Heart left ventricle (tissue), 16 donors: Measurements from ENCODE around the gene PTBP1. TPM values are rescaled to one million over a fixed set of nuclear protein-coding genes. Genes with fewer than 3 reads are reported as not detected.

Experiments used
- ATAC-seq, 4 donors: fragments of 200-7000 bp; cut with Tn5 transposase; one replicate each; pipeline ENCODE4 v1.9.1; 2020 to 2022; ENCODE audit warnings: moderate library complexity in 4 of 4, mild to moderate bottlenecking in 3 of 4, moderate number of reproducible peaks in 1 of 4
- DNase-seq, 5 donors: peaks; one replicate each; pipeline ENCODE4 v3.0.0-alpha.2; 2020
- H3K27ac ChIP-seq, 12 donors: fragments of 200-600 bp; sonication (generic) in 4 of 12; one replicate each; pipeline versions ENCODE4 v1.5.0 to v1.8.0; 2016 to 2022; ENCODE audit warnings: mild to moderate bottlenecking in 2 of 12
- H3K27me3 ChIP-seq, 9 donors: fragments of 200-600 bp; sonication (generic) in 2 of 9; one replicate each; pipeline versions ENCODE4 v1.5.1 to v1.8.0; 2016 to 2022; ENCODE audit warnings: mild to moderate bottlenecking in 3 of 9
- H3K36me3 ChIP-seq, 9 donors: fragments of 200-600 bp; sonication (generic) in 2 of 9; one replicate each; pipeline versions ENCODE4 v1.5.0 to v1.8.0; 2018 to 2022; ENCODE audit warnings: mild to moderate bottlenecking in 2 of 9
- H3K4me1 ChIP-seq, 12 donors: fragments of 200-600 bp; sonication (generic) in 4 of 12; one replicate each; pipeline versions ENCODE4 v1.5.0 to v1.8.0; 2016 to 2022; ENCODE audit warnings: mild to moderate bottlenecking in 3 of 12
- H3K4me3 ChIP-seq, 12 donors: fragments of 200-600 bp; sonication (generic) in 4 of 12; one replicate each; pipeline versions ENCODE4 v1.5.0 to v1.8.0; 2017 to 2022; ENCODE audit warnings: mild to moderate bottlenecking in 9 of 12, moderate library complexity in 4 of 12
- H3K9me3 ChIP-seq, 12 donors: fragments of 200-600 bp; sonication (generic) in 4 of 12; one replicate each; pipeline versions ENCODE4 v1.5.0 to v1.8.0; 2016 to 2022; ENCODE audit warnings: mild to moderate bottlenecking in 1 of 12
- CTCF ChIP-seq, 12 donors: fragments of 200-600 bp; sonication (generic) in 4 of 12; IDR thresholded peaks; one replicate each; pipeline versions ENCODE4 v1.5.0 to v1.8.0; 2018 to 2022; ENCODE audit warnings: antibody characterized with exemption in 12 of 12, mild to moderate bottlenecking in 5 of 12
- POLR2A ChIP-seq, 2 donors: fragments of 450-650 bp; IDR thresholded peaks; one replicate each; pipeline ENCODE4 v1.6.1; 2017; ENCODE audit warnings: antibody characterized with exemption in 2 of 2, mild to moderate bottlenecking in 2 of 2, moderate library complexity in 2 of 2
- WGBS, 4 donors: extraction: QIAGEN DNeasy Blood & Tissue Kit in 2 of 4; methylation state at CpG; one replicate each; pipeline versions ENCODE4 v1.1.5 to v1.1.7; 2013 to 2018; 5-methylcytosine and 5-hydroxymethylcytosine counted together
- intact Hi-C, 10 donors: fragments of 100-400 bp; cut with DNase I; formaldehyde crosslinking; loops; one replicate each; pipeline versions ENCODE4 v1.11.1 to v1.14.2; 2022
- polyA plus RNA-seq, 2 donors: library from polyadenylated mRNA; stranded (reverse); fragments of 200-250 nt; gene quantifications; one replicate each; pipeline ENCODE4 v1.2.3, GENCODE V29; 2013
- total RNA-seq, 9 donors: library from RNA; depleted of rRNA in 2 of 9; stranded (reverse); fragments of >200 nt in 2 of 9; fragmentation: NEBNext Ultra II Directional in 3 of 9; extraction: Animal tissue kit (Norgen Biotek cat#: 25700) in 3 of 9; gene quantifications; one replicate each; pipeline versions ENCODE4 v1.1.0 to v1.2.4, GENCODE V29; 2016 to 2023
- donor health status: ischemic (EF 13 %, LVEDD 7.1; RV severe dilation, severe dysfunction).
- donor health status: healthy with polysubstance abuse.
- donor health status: DM: no; HTN: yes; CAD: no.
- donor health status: DM: no; HTN: no; CAD: no.
- donor health status: ischemic (EF 25% LVEDD 6.9; RV normal size, moderate dysfunction).
- donor health status: ischemic (EF 25% LVEDD 5.7; RV mildly dilated, moderate dysfunction).
- donor health status: healthy.
- donor health status: DM: yes; HTN: yes; CAD: no.
- donor health status: ischemic (EF 35%, LVEDD 5.7; RV mildly dilated, moderate dysfunction).
- donor health status: nonischemic (EF 11% LVEDD 7.7; RV severe dilation, severe dysfunction).
- donor health status: DM: yes; HTN: yes; CAD: no.
- donor health status: PGD.
- donor health status: ischemic (EF 29% LVEDD 5.4; RV normal size, mild dysfunction).
- donor health status: nonischemic (EF 23%, LVEDD 6.1; RV moderate dilation, normal function).

Gene PTBP1
- total and polyA plus RNA-seq, 11 donors, result 39.2 to 144 (median 55.1) TPM

DNA sequence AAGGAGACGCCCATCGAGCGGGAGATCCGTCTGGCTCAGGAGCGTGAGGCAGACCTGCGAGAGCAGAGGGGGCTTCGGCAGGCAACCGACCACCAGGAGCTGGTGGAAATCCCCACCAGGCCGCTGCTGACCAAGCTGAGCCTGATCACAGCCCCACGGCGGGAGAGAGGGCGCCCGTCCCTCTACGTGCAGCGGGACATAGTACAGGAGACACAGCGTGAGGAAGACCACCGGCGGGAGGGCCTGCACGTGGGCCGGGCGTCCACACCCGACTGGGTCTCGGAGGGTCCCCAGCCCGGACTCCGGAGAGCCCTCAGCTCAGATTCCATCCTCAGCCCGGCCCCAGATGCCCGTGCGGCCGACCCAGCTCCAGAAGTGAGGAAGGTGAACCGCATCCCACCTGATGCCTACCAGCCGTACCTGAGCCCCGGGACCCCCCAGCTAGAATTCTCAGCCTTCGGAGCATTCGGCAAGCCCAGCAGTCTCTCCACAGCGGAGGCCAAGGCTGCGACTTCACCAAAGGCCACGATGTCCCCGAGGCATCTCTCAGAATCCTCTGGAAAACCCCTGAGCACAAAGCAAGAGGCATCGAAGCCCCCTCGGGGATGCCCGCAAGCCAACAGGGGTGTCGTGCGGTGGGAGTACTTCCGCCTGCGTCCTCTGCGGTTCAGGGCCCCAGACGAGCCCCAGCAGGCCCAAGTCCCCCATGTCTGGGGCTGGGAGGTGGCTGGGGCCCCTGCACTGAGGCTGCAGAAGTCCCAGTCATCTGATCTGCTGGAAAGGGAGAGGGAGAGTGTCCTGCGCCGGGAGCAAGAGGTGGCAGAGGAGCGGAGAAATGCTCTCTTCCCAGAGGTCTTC lies 39.2 kb upstream of the PTBP1 start:
- no peak for DNase-seq
- H3K36me3 ChIP-seq, result no peaks in the 10 kb centered on the region
- H3K4me1 ChIP-seq, result no peaks in the 10 kb centered on the region
- no peak overlapping the region for H3K4me3 ChIP-seq
- TF ChIP-seq CTCF (IDR thresholded peaks at IDR 0.05) (no peak), POLR2A (IDR thresholded peaks at IDR 0.05) (no peak)
- intact Hi-C loops, result no loop called here
- ATAC-seq, result no peak
- no peak overlapping the region for H3K27ac ChIP-seq
- no peaks in the 10 kb centered on the region for H3K27me3 ChIP-seq
- 92 to 98% (median 94%) methylated on average over 18 to 50 of the region's 50 CpGs for WGBS, 4 donors
- peaks cover 0 to 15% (median 9%) of the 10 kb centered on the region in 12 donors for H3K9me3 ChIP-seq

DNA sequence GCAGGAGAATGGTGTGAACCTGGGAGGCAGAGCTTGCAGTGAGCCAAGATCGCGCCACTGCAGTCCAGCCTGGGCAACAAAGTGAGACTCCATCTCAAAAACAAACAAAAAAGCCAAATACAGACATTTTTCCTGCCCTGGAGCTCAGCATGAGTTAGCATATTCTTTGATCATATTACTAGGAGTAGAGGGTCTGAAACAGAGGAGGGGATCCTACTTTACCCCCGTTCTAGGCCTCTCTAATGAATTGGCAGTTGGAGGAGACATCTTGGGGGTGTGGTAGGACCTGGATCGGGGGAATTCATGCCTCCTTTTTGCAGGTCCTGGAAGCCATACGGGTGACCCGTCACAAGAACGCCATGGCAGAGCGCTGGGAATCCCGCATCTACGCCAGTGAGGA lies 34.1 kb upstream of the PTBP1 start:
- intact Hi-C loops, result no loop called here
- no peak overlapping the region for H3K4me3 ChIP-seq
- no peak for DNase-seq
- TF ChIP-seq CTCF (IDR thresholded peaks at IDR 0.05) (no peak), POLR2A (IDR thresholded peaks at IDR 0.05) (no peak)
- H3K36me3 ChIP-seq, result no peaks in the 10 kb centered on the region
- H3K27ac ChIP-seq, result no peak overlapping the region
- no peaks in the 10 kb centered on the region for H3K27me3 ChIP-seq
- H3K9me3 ChIP-seq, result peaks cover 0 to 12% (median 8%) of the 10 kb centered on the region in 12 donors
- no peak for ATAC-seq
- WGBS, 4 donors, result 91 to 93% (median 92%) methylated on average over 10 of the region's 10 CpGs
- no peaks in the 10 kb centered on the region for H3K4me1 ChIP-seq

- no peak overlapping the region for H3K4me3 ChIP-seq
- intact Hi-C loops, result no loop called here
- no peaks in the 10 kb centered on the region for H3K27me3 ChIP-seq
- no peak for ATAC-seq
- H3K36me3 ChIP-seq, result no peaks in the 10 kb centered on the region
- 91 to 93% (median 92%) methylated on average over 6 of the region's 6 CpGs for WGBS, 4 donors
- H3K4me1 ChIP-seq, result no peaks in the 10 kb centered on the region
- no peak overlapping the region for H3K27ac ChIP-seq
- no peak for TF ChIP-seq POLR2A (IDR thresholded peaks at IDR 0.05)
- DNase-seq, result no peak
- peaks cover 0 to 5% (median 2%) of the 10 kb centered on the region in 12 donors for H3K9me3 ChIP-seq
Measured at GRCh38 chr19:763869-764268, 33.4 kb upstream of the PTBP1 start.

- H3K36me3 ChIP-seq, result no peaks in the 10 kb centered on the region
- H3K4me3 ChIP-seq, result no peak overlapping the region
- intact Hi-C loops, result no loop called here
- no peaks in the 10 kb centered on the region for H3K4me1 ChIP-seq
- H3K27me3 ChIP-seq, result no peaks in the 10 kb centered on the region
- H3K27ac ChIP-seq, result no peak overlapping the region
- DNase-seq (no peak), ATAC-seq (no peak)
- H3K9me3 ChIP-seq, result peaks cover 0 to under 1% (median 0%) of the 10 kb centered on the region in 12 donors
- TF ChIP-seq POLR2A (IDR thresholded peaks at IDR 0.05) (no peak), CTCF (IDR thresholded peaks at IDR 0.05) (no peak)
- 87 to 93% (median 92%) methylated on average over 11 to 12 of the region's 12 CpGs for WGBS, 4 donors
Measured at GRCh38 chr19:764301-764700, 33.0 kb upstream of the PTBP1 start.
